ENCODE data around the gene UPP2.

DNA sequence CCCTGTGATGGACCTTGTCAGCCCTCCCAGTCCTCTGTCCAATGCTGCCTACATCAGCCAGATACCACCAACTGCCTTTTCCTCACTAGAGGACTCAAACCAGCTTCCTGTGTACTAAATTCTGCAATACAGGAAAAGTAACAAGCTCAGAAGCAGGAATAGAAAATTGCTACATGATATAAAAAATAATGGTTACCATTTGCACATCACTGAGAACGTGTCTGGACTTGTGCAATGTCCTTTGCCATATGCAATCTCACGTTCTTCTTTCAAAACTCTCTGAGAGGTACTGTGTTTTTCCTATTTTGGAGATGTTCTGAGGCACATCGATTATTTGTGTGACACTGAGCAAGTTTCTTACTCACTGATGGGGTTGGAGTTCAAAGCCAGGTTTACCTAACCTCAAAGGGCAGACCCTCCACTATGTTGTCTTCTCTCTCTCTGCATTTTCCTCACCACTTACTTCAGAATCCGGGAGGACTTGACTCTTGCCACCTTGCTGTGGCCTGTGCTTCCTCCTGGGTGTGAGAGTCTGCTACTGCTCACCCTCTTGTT, 12.1 kb downstream of the UPP2 start:
- TF ChIP-seq, protein P1, sequence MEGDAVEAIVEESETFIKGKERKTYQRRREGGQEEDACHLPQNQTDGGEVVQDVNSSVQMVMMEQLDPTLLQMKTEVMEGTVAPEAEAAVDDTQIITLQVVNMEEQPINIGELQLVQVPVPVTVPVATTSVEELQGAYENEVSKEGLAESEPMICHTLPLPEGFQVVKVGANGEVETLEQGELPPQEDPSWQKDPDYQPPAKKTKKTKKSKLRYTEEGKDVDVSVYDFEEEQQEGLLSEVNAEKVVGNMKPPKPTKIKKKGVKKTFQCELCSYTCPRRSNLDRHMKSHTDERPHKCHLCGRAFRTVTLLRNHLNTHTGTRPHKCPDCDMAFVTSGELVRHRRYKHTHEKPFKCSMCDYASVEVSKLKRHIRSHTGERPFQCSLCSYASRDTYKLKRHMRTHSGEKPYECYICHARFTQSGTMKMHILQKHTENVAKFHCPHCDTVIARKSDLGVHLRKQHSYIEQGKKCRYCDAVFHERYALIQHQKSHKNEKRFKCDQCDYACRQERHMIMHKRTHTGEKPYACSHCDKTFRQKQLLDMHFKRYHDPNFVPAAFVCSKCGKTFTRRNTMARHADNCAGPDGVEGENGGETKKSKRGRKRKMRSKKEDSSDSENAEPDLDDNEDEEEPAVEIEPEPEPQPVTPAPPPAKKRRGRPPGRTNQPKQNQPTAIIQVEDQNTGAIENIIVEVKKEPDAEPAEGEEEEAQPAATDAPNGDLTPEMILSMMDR (IDR thresholded peaks at IDR 0.05), result no peak
- TF ChIP-seq POLR2A (IDR thresholded peaks at IDR 0.05), result no peak
